CD4-positive, alpha-beta T cell treated with Interleukin-17A for 4 hours (primary cell): Measurements from ENCODE around the gene TMEM120B.
A peak's percentile ranks its signal among the peaks of the same experiment; 100 is the strongest.
"Not testable (repeated sequence)": the region's sequence is repeated elsewhere in the genome, so short reads cannot be mapped to it uniquely, and the experiment has no call there.

Source experiments
- DNase-seq: peaks from one replicate; pipeline ENCODE4 v3.0.0-alpha.2; 2020; ENCODE audit warnings: mixed read lengths

TMEM120B gene

GRCh38 chr12:121776190-121777098, 63.9 kb downstream of the TMEM120B start:
- peak; percentile 97 for DNase-seq

DNA sequence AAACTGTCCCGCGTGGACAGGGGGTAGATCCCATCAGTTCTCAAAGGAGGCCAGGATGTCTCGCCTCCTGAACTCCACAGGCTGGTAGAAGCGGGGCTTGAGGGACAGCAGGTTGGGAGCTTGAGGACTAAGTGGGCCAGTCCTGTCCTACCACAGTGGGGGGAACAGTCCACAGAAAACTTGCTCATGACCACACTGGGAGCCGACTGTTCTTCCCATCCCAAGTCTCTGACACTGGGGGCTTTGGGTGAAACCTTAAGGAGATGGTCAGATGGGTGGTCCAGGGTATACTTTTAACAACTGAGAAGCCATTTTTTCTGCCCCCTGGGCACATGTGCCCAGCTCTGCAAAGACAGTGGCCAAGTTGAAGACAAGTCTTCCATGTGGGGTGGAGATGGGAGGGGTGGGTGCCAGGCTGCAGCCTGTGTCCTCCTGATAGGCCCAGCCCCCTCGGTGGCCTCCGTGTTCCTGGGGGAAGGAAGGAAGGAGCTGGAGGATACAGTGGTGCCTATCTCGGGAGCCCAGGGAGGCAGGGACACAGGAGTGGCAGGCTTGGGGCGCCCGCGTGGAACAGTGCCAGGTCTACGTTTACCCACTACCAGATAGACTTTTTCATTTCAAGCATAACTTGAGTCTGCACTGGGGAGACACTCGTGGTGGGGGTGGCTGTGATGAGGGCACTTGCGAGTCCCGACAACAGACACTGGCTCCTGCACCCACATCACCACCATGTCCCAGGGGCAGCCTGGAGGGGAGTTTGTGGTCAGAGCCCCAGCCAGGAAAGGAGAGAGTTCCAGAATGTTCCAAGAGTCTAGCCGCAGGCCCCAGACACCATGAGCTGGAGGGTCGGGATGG, 66.2 kb downstream of the TMEM120B start:
- DNase-seq: no peak

- no peak for DNase-seq
Observed at GRCh38 chr12:121779422-121779895, 66.9 kb downstream of the TMEM120B start.

DNA sequence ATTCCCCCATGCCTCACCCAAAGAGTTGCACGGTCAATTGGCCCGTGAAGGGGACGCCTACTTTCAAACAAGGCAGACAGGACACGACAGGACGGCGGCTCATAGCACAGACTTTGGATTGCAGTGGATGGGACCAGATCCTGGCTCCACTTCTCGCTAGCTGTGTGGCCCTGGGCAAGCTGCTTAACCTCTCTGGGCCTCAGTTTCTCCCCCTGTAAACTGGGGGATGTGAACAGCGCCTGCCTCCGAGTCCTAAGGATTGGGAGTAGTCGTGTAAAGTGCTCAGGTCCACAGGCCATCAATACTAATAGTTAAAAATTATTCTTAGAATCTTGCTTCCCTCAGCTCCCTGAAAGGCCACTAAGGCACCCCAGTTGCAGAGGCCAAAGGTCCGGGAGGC, 67.9 kb downstream of the TMEM120B start:
- DNase-seq: no peak

GRCh38 chr12:121781484-121781997, 69.0 kb downstream of the TMEM120B start:
- DNase-seq: no peak

- peak; percentile 65 for DNase-seq
Observed at GRCh38 chr12:121781998-121782979, 69.7 kb downstream of the TMEM120B start.

DNA sequence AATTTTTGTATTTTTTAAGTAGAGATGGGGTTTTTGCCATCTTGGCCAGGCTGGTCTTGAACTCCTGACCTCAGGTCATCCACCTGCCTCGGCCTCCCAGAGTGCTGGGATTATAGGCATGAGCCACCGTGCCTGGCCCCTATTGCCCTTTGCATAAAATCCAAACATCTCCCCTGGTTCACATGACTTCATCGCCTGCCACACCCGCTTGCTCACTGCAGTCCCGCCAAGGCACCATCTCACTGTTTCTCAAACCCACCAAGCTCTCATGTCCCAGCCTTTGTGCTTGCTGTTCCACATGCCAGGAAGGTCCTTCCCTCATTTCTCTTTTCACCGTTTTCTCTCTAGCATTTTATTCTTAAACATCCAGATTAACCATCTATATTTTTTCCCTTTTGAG, 71.2 kb downstream of the TMEM120B start:
- peak; percentile 47 for DNase-seq

DNA sequence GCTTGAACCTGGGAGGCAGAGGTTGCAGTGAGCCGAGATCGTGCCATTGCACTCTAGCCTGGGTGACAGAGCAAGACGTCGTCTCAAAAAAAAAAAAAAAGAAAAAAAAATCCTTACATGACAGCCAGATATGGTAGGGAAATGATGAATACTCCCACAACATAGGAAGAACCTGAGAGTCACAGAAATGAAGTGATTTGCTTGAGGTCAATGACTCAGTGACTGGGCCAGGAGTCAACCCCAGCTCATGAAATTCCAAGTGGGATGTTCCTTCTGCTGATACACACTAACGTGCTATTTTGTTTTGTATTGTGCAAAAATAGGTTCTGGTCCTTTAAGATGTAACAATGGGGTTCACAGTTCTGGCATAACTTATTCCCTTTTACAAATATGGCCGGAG, 71.9 kb downstream of the TMEM120B start:
- DNase-seq: no peak

DNA sequence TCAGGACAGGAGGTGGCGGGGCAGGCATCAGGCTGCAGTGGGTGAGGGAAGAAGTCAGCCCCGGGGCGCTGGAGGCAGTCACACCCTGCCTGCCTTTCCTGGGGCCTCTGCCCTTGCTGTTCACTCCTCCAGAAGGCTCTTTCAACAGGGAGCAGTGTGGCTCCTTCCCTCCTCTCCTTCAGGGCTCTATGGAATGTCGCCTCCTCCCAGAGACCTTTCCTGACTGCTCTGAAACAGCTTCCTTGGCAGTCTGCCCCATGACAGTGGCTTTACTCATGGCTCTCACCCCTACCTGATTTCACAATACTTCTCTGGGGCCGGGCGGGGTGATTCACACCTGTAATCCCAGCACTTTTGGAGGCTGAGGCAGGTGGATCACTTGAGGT, 73.9 kb downstream of the TMEM120B start:
- DNase-seq: peak; percentile 57

GRCh38 chr12:121787063-121788025, 74.8 kb downstream of the TMEM120B start:
- DNase-seq: peak; percentile 76

DNA sequence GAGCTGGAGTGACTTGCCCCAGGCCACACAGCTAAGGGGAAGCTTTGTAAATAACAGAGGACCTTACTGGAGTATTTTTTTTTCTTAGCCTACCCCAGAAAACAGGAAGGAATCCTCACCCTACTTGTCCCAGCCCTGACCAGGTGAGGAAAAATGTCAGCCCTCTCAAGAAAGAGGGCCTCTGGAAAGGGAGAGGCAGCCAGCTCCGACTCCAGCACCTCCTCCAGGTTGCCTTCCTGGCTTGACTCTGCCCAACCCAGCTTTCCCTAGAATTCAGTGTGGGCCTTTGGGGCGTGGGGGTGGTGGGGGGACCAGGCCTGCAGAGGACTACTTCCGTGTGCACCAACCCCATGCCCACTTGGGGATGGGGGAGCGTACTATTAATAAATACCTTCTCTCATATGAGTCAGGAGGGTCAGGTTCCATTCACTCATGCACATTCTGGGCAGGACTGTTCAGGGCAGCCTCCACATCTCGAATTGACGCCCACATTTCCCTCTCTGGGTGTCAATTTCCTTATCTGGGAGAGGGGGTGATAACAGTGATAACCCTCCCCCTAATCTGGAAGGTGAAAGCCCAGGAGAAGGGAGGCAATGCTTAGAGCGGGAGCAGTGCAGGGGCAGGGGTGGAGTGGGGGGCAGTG, 75.7 kb downstream of the TMEM120B start:
- DNase-seq: no peak

DNA sequence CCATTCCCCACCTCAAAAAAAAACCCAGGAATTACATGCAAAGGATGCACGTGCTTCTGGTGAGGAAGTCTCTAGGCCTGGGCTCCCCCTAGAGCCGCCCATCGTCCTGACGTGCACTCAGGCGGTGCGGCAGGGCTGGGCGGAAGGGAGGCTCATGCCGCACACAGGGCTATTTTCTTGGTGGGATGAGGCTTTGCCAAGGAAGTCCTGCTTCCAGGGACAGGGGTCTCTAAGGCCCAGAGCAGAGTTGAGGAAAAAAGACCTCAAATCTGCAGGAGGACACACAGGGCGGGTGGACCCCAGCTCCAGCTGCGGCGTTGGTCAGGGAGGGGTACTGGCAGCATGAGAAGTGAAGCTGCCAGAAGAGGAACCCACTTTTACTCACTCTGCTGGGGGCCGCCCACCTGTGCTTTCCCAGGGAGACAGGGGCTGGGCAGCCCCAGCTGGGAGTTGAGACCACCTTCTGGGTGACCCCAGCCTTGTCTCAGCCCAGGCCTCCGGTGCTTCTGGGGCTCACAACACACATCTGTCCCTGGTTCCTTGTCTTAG, 76.8 kb downstream of the TMEM120B start:
- DNase-seq: peak; percentile 66

DNA sequence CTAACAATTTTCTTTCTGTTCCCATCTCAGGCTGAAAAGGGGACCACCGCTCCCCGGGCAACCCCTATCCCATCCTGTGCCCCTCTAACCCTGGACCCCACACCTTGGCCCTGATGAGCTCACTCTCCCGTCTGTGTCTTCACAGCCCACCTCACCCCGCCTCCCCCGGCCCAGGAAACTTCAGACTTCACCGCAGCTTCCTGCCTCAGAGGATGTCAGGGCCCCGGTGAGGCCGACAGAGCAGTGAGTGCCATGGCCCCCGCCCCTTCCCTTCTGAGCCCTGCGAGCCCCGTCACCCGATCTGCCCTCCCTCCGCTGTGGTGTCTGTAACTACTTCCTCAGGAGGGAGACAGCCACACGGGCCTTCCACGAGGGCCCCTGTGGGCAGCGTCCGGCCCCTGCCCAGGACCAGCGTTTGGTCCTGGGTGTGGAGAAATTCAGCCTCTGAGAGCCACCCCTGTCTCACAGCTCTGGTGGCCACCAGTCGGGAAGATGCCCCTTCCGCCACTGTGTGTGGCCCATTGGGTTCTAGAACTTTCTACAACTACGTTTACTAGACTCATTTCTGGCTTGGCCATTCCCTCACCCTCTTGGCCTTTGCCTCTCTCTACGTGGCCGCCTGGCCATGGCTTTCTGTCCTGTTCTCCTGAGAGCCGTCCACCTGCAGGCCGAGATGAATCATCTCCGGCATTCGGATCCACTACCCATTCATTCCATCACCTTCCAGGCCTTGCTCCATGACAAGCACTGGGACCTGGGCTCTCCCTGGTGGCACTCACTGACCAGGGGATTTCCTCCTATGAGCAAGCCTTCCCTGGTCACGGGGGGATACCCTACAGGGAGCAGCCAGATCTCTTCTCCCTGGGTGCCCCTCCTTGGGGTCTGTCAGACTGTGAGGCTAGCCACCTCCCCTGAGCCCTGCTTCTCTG, 77.5 kb downstream of the TMEM120B start:
- peak; percentile 95 for DNase-seq

- DNase-seq: not testable (repeated sequence)
Observed at GRCh38 chr12:121790785-121791184, 78.2 kb downstream of the TMEM120B start.

- peak; percentile 50 for DNase-seq
Observed at GRCh38 chr12:121791671-121792551, 79.4 kb downstream of the TMEM120B start.

GRCh38 chr12:121792607-121793439, 80.3 kb downstream of the TMEM120B start:
- peak; percentile 66 for DNase-seq

- DNase-seq: peak; percentile 75
Observed at GRCh38 chr12:121793440-121793837, 80.9 kb downstream of the TMEM120B start, which contains the start of gene RHOF. TSS of gene RHOF (minus strand) at chr12:121793688. CDS start at chr12:121793633, 55 bp downstream.
